ENCODE measurements around the gene INPP5D. TPM values are rescaled to one million over a fixed set of nuclear protein-coding genes. Genes with fewer than 3 reads are reported as not detected.

The INPP5D gene
- polyA plus RNA-seq, 2 of the 4 experiments (the other 2 are of a cell fraction), result 0.26 to 0.53 TPM

GRCh38 chr2:233058717-233059546 is 1.2 kb upstream of the INPP5D start:
- FAIRE-seq (no peak), ATAC-seq (no peak), DNase-seq (ENCODE audit: low read depth in 1 of 2, low spot score in 1 of 2) (no peak)
- no peak for TF ChIP-seq BHLHE40 (IDR thresholded peaks at IDR 0.05; ENCODE audit: low read depth, low read length)
- H3K27ac ChIP-seq, result no peak overlapping the region; a peak in 1 of 6 replicates
- CTCF ChIA-PET, result interaction anchor here (0.6 to 1.6 kb wide), 6 partner anchors 9 to 213 kb away, joined by 3 to 5 read pairs (median 4); no protein-coding TSS in a partner anchor
- 90% methylated on average over 16 of the region's 24 CpGs for WGBS (ENCODE audit: missing lambda C conversion rate)
- H3K4me1 ChIP-seq, result 0 out of 3 replicates have a peak, but pooled peaks cover 4% of the 10 kb centered on the region
- H3K4me3 ChIP-seq, result no peak overlapping the region
- no peaks in the 10 kb centered on the region for H3K9me3 ChIP-seq
- no peak overlapping the region for H3K4me2 ChIP-seq
- POLR2A ChIA-PET, result no interaction called here

- ChIA-PET POLR2A (no interaction called here), CTCF (interaction anchor here (0.6 to 1.6 kb wide), 7 partner anchors 9 to 213 kb away, joined by 3 to 5 read pairs (median 3); no protein-coding TSS in a partner anchor)
- Histone ChIP-seq H3K4me1 (no peaks in the 10 kb centered on the region), H3K27ac (peak overlapping the region in 1 of 2 experiments; percentile 26; a peak in 1 of 6 replicates), H3K4me2 (no peak overlapping the region), H3K9me3 (no peaks in the 10 kb centered on the region), H3K4me3 (no peak overlapping the region)
- TF ChIP-seq NR3C1 (IDR thresholded peaks at IDR 0.05) (no peak), TP53 (CRISPR knock-in tag; IDR thresholded peaks at IDR 0.05) (no peak), PBX3 (IDR thresholded peaks at IDR 0.05) (no peak), SMC3 (IDR thresholded peaks at IDR 0.05) (peak; percentile 22; the same call in 1 of the 3 replicates), FOSB (CRISPR knock-in tag; IDR thresholded peaks at IDR 0.05) (no peak), CTCF (IDR thresholded peaks at IDR 0.05) (peak; percentile 13; the same call in 1 of the 3 replicates), RAD21 (conservative IDR thresholded peaks at IDR 0.05 in 1 of 2, IDR thresholded peaks at IDR 0.05 in 1 of 2) (peak; percentile 34 to 45; a peak in 3 of 5 replicates)
- WGBS (ENCODE audit: missing lambda C conversion rate), result 36% methylated on average over 6 of the region's 7 CpGs
- DNase-seq (ENCODE audit: low read depth in 1 of 2, low spot score in 1 of 2) (no peak), ATAC-seq (peak in 1 of 2 experiments; percentile 31; a peak in 3 of 6 replicates), FAIRE-seq (no peak)
These were observed 670 bp upstream of the INPP5D start for GRCh38 chr2:233059547-233059796.

- no peaks in the 10 kb centered on the region for H3K9me3 ChIP-seq
- ChIA-PET POLR2A (no interaction called here), CTCF (interaction anchor here (0.8 to 2.0 kb wide), 6 partner anchors 13 to 185 kb away, joined by 3 to 4 read pairs (median 3); no protein-coding TSS in a partner anchor)
- DNase-seq (ENCODE audit: low read depth in 1 of 2, low spot score in 1 of 2) (no peak), ATAC-seq (no peak), FAIRE-seq (no peak)
- no peak overlapping the region; a peak in 1 of 6 replicates for H3K27ac ChIP-seq
- no peaks in the 10 kb centered on the region for H3K4me1 ChIP-seq
- 98% methylated on average over 11 of the region's 13 CpGs for WGBS (ENCODE audit: missing lambda C conversion rate)
- H3K4me2 ChIP-seq, result no peak overlapping the region
- H3K4me3 ChIP-seq, result no peak overlapping the region
- TF ChIP-seq FOSL2 (IDR thresholded peaks at IDR 0.05) (no peak), FOSL2 (CRISPR knock-in tag; IDR thresholded peaks at IDR 0.05) (no peak), CTCF (IDR thresholded peaks at IDR 0.05) (no peak), MAZ (IDR thresholded peaks at IDR 0.05; ENCODE audit: borderline replicate concordance, low read depth, low read length) (no peak), TFCP2L1 (CRISPR knock-in tag; IDR thresholded peaks at IDR 0.05) (no peak), CBX2 (IDR thresholded peaks at IDR 0.05; ENCODE audit: borderline replicate concordance, low read depth) (no peak), POLR2AphosphoS2 (conservative IDR thresholded peaks at IDR 0.05; ENCODE audit: low read length) (no peak), REST (IDR thresholded peaks at IDR 0.05) (no peak), HES2 (IDR thresholded peaks at IDR 0.05) (no peak), BCL3 (IDR thresholded peaks at IDR 0.05) (no peak), EHMT2 (IDR thresholded peaks at IDR 0.05; ENCODE audit: low read depth) (no peak)
These were observed 398 bp downstream of the INPP5D start for GRCh38 chr2:233060501-233060979.

All from A549 (cell line).